Measurements from ENCODE around the gene OR4C46.
"Not testable (repeated sequence)": the region's sequence is repeated elsewhere in the genome, so short reads cannot be mapped to it uniquely, and the experiment has no call there.

Gene OR4C46
- total RNA-seq = 0 reads per million in 9 experiments

DNA sequence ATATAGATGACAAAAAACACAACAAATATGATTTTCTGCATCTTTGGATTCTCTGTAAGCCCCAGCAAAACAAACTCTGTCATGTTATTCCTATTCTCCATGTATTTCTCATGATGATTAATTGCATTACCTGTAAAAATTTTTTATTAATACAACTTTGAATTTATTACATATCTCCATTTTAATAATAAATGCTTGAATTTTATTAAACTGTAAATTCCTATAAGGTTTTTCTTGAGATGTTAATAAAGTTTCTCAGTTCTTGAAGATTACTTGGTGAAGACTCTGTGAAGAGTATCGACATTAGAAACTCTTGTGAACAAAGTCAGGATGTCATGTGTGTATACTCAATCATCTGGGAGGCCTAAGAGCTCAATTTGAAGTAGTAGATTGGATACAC is at the start of gene OR4C46:
TSS of gene OR4C46 (minus strand) at position 101 of the 400 bp plus-strand sequence. CDS start at position 101, 0 bp downstream.
- Mint-ChIP-seq H3K27me3 (no peaks in the 10 kb centered on the region), H3K4me3 (no peak within 1 kb of the TSS), H3K9me3 (peaks cover 7 to 9% of the 10 kb centered on the region in 2 donors), H3K4me1 (ENCODE audit: low read depth in 2 of 2) (no peaks in the 10 kb centered on the region), H3K27ac (no peak within 1 kb of the TSS), H3K36me3 (ENCODE audit: insufficient read depth) (no peaks in the 10 kb centered on the region)
- DNase-seq (no peak), ATAC-seq (replicated peaks) (no peak)

DNA sequence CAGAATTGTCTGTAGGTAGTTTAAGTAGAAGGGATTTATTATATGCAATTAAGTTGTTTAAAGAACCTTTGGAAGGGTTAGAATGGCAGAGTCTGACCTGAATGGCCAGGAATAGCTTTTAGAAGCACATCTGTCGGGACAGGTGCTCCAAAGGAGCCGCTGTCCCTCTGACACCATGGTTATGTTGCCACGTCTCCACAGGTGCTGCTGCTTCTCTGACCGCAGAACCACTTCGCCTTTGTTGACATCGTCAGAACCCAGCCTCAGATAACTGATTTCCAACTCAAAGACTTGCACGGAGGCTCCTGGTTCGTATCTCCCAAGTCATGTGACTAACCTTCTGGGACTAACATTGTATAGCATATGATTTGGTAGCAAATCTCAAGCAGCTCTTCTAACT is 41.8 kb upstream of the OR4C46 start:
- H3K9me3 Mint-ChIP-seq = peaks cover 6 to 21% of the 10 kb centered on the region in 2 donors
- not testable (repeated sequence) for ATAC-seq (replicated peaks); H3K4me1 Mint-ChIP-seq (ENCODE audit: low read depth in 2 of 2); H3K36me3 Mint-ChIP-seq (ENCODE audit: insufficient read depth); H3K27ac Mint-ChIP-seq; H3K27me3 Mint-ChIP-seq; DNase-seq; H3K4me3 Mint-ChIP-seq

DNA sequence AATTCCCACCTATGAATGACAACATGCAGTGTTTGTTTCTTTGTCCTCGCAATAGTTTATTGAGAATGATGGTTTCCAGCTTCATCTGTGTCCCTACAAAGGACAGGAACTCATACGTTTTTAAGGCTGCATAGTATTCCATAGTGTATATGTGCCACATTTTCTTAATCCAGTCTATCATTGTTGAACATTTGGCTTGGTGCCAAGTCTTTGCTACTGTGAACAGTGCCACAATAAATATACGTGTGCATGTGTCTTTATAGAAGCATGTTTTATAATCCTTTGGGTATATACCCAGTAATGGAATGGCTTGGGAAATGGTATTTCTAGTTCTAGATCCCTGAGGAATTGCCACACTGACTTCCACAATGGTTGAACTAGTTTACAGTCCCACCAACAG is 42.4 kb downstream of the OR4C46 start:
- not testable (repeated sequence) for H3K4me1 Mint-ChIP-seq (ENCODE audit: low read depth in 2 of 2); DNase-seq; H3K27ac Mint-ChIP-seq; ATAC-seq (replicated peaks); H3K27me3 Mint-ChIP-seq; H3K4me3 Mint-ChIP-seq; H3K36me3 Mint-ChIP-seq (ENCODE audit: insufficient read depth)
- H3K9me3 Mint-ChIP-seq = peaks cover 16 to 32% of the 10 kb centered on the region in 2 donors

DNA sequence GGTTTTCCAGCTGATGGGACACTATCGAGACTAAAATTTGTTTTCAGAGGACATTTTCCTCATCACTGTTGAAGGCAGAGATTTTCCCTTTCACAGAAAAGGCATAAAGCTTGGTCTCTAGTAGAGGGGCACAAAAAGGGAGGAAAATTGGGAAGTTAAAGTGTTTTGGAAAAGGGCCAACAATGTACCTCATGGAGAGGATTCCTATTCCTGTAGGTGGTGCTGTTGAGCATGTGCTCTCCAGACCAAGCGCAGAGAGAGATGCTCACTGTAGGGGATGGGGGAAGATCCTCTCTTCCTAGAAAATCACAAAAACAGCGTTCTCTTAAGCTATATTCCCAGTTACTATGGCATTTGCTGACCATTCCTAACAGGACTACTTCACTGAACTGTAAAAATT is 44.9 kb downstream of the OR4C46 start:
- Mint-ChIP-seq H3K36me3 (ENCODE audit: insufficient read depth) (no peaks in the 10 kb centered on the region), H3K27me3 (no peaks in the 10 kb centered on the region), H3K4me1 (ENCODE audit: low read depth in 2 of 2) (no peaks in the 10 kb centered on the region), H3K4me3 (no peak overlapping the region), H3K27ac (no peak overlapping the region), H3K9me3 (peaks cover 9 to 21% of the 10 kb centered on the region in 2 donors)
- ATAC-seq (replicated peaks) (no peak), DNase-seq (no peak)

DNA sequence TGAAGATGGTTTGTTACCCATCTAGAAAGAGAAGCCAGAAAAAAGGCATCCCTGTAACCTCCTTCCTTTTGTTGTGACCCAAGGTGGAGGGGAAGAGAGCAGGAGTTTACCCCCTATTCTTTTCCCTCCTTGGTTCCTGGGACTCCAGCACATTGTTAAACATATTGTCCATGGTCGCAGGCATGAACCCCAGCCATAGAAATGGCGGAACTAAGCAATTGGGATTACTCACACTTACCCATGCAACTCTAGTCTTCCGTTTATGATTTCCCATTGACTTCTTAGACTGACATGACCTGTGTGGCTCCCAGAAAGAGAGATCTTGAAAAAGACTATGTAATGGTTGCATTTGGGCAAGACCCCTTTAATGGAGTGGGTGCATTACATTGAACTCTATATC is 45.4 kb downstream of the OR4C46 start:
- DNase-seq (no peak), ATAC-seq (replicated peaks) (no peak)
- no peaks in the 10 kb centered on the region for H3K36me3 Mint-ChIP-seq (ENCODE audit: insufficient read depth)
- no peak overlapping the region for H3K4me3 Mint-ChIP-seq
- peaks cover 10 to 18% of the 10 kb centered on the region in 2 donors for H3K9me3 Mint-ChIP-seq
- H3K27me3 Mint-ChIP-seq = no peaks in the 10 kb centered on the region
- no peak overlapping the region for H3K27ac Mint-ChIP-seq
- no peaks in the 10 kb centered on the region for H3K4me1 Mint-ChIP-seq (ENCODE audit: low read depth in 2 of 2)
